IPS DF 6.9 (cell line): ENCODE measurements around the gene PRR16.

Experiments used
- DNase-seq: peaks from one replicate; pipeline ENCODE4 v3.0.0-alpha.2; 2013; ENCODE audit warnings: low read depth, low spot score
- H3K27ac ChIP-seq: one replicate; pipeline ENCODE4 v1.5.1; 2013; ENCODE audit warnings: low read length, control low read depth
- H3K27me3 ChIP-seq: 2 replicates; pipeline ENCODE4 v1.6.1; 2013; ENCODE audit warnings: mild to moderate bottlenecking, low read length; ENCODE audit not compliant: control insufficient read depth, insufficient read depth
- H3K36me3 ChIP-seq: 2 replicates; pipeline ENCODE4 v1.6.1; 2013; ENCODE audit warnings: low read length; ENCODE audit not compliant: control insufficient read depth, insufficient read depth
- H3K4me1 ChIP-seq: 2 replicates; pipeline ENCODE4 v1.6.1; 2013; ENCODE audit warnings: low read length; ENCODE audit not compliant: control insufficient read depth, insufficient read depth
- H3K4me3 ChIP-seq: 2 replicates; pipeline ENCODE4 v1.5.1; 2013; ENCODE audit warnings: mild to moderate bottlenecking, low read length
- H3K9me3 ChIP-seq: 2 replicates; pipeline ENCODE4 v1.6.1; 2013; ENCODE audit warnings: low read length, inconsistent platforms; ENCODE audit not compliant: control insufficient read depth, insufficient read depth
- WGBS: extraction: QIAGEN DNeasy Blood & Tissue Kit; methylation state at CpG from one replicate; pipeline ENCODE4 v1.1.7; 2013; ENCODE audit warnings: mixed read lengths, missing lambda C conversion rate; ENCODE audit not compliant: insufficient read length, insufficient coverage; 5-methylcytosine and 5-hydroxymethylcytosine counted together

The PRR16 gene

DNA sequence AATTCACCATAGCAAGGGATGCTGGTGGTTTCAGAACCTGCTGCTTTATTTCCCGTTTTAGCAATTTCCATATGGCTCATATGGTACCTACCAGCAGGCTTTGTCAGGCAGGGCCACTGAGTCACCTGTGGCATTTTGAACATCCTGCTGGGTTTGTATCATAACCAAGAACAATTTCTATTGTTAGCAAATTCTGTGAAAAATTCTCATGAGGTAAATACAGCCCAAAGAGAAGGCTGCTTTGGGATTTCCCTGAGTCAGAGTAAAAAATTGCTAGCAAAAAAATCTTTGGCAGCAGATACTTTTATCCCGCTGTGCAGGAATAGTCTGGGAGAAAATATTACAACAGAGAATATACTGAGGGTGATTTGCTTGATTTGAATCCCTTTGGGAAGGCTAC, 52.7 kb downstream of the PRR16 start:
- no peak overlapping the region for H3K27ac ChIP-seq
- no CpG with 5 or more reads among the region's 2 CpGs for WGBS
- no peak for DNase-seq

DNA sequence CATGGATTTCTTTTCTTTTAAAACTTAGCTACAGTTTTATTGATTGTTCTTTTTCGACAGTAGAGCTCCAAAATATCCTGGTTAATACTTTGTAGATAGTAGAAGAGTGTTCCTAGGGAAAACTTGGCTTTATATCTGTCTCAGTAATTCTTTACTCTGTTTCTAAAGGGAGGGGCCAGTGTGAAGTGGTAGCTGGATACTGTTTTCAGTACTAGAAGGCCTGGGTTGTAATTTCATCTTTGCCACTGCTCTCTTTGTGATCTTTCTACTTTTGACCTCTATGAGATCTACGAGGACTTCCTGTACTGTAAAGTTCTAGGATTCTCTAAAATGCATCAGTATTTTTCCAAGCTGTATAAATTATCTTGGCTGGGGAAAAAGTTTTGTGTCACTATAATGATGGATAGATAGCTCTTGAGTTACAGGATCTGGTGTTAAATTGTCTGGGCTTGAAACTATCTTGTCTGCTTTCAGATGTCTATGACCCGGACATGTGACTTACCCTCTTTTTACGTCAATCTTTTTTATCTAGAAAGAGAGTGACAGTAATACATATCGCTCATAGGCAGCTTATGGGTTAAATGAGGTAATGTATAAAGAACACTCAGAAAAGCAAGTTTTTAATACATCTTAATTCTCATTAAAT, 53.6 kb downstream of the PRR16 start:
- H3K36me3 ChIP-seq = no peaks in the 10 kb centered on the region
- peaks cover 1% of the 10 kb centered on the region; the same call in 1 of the 2 replicates for H3K4me1 ChIP-seq
- no peak overlapping the region for H3K4me3 ChIP-seq
- WGBS = no CpG with 5 or more reads among the region's 5 CpGs
- H3K27ac ChIP-seq = no peak overlapping the region
- no peak for DNase-seq
- no peaks in the 10 kb centered on the region for H3K27me3 ChIP-seq
- no peaks in the 10 kb centered on the region for H3K9me3 ChIP-seq

More for the DNA sequence above, 52.7 kb downstream of the PRR16 start:
- Histone ChIP-seq H3K4me3 (no peak overlapping the region), H3K36me3 (no peaks in the 10 kb centered on the region), H3K4me1 (peaks cover 5% of the 10 kb centered on the region; the same call in 1 of the 2 replicates), H3K27me3 (no peaks in the 10 kb centered on the region), H3K9me3 (no peaks in the 10 kb centered on the region)

DNA sequence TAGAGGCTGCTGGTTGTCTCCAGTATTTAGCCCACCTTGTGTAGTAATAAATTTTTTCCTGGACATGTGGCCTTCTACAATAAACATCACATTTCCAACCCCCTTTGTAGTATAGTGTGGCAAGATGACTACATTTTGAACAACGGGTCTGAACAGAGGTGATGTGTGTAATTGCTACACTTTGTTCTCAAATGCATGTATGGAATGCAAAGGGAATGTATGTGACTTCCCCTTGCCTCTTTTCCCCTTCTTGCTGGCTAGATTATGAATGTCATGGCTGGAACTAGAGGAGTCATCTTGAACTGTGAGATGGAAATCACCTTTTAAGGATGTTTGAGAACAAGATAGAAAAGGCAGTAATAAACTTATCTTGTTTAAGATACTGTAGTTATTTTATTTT, 54.5 kb downstream of the PRR16 start:
- no peaks in the 10 kb centered on the region for H3K27me3 ChIP-seq
- H3K27ac ChIP-seq = no peak overlapping the region
- H3K9me3 ChIP-seq = no peaks in the 10 kb centered on the region
- H3K36me3 ChIP-seq = no peaks in the 10 kb centered on the region
- no peak overlapping the region for H3K4me3 ChIP-seq
- peaks cover 1% of the 10 kb centered on the region; the same call in 1 of the 2 replicates for H3K4me1 ChIP-seq
- WGBS = no CpG with 5 or more reads among the region's 1 CpG
- DNase-seq = no peak

DNA sequence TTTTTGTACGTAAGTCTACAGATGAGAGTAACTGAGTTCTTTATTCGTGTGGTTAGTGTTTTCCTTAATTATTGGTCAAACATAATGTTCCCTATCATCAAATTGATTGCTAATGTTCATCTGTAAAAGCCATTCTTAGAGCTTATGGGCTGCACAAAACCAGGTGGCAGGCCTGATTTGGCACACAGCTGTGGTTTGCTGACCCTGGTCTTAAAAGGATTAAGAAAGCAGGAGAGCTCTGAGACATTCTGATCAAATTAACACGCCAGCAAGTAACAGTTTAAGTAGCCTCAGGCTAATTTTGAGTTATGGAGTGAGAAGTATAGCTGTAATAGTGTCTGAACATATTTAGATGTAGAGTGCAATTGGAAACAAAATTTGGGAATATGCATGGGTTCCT, 63.2 kb downstream of the PRR16 start:
- no peak overlapping the region for H3K4me3 ChIP-seq
- H3K4me1 ChIP-seq = no peaks in the 10 kb centered on the region
- no peak for DNase-seq
- H3K36me3 ChIP-seq = no peaks in the 10 kb centered on the region
- H3K27me3 ChIP-seq = no peaks in the 10 kb centered on the region
- no peak overlapping the region for H3K27ac ChIP-seq
- no peaks in the 10 kb centered on the region for H3K9me3 ChIP-seq
- WGBS = no CpG with 5 or more reads among the region's 3 CpGs

DNA sequence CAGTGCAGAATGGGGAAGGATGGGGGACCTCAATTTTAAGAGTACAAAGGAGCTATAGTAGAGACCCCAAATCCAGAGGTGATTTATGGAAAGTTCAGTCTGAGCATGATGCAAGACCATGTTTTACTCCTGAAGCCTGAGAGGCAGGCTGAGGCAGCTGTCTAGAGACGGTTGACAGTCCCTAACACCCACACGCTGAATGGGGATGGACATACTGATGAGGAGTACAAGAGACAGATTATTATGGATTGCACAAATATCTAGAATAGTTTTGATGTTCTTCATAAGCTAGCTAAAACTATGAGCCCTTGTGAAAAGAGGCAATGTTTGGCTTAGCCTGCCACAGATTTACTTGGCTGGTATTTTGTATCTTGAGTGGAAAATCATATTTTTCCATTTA, 64.5 kb downstream of the PRR16 start:
- Histone ChIP-seq H3K27ac (no peak overlapping the region), H3K4me3 (no peak overlapping the region), H3K4me1 (no peaks in the 10 kb centered on the region), H3K9me3 (no peaks in the 10 kb centered on the region), H3K27me3 (no peaks in the 10 kb centered on the region), H3K36me3 (no peaks in the 10 kb centered on the region)
- no CpG with 5 or more reads among the region's 2 CpGs for WGBS
- DNase-seq = no peak

DNA sequence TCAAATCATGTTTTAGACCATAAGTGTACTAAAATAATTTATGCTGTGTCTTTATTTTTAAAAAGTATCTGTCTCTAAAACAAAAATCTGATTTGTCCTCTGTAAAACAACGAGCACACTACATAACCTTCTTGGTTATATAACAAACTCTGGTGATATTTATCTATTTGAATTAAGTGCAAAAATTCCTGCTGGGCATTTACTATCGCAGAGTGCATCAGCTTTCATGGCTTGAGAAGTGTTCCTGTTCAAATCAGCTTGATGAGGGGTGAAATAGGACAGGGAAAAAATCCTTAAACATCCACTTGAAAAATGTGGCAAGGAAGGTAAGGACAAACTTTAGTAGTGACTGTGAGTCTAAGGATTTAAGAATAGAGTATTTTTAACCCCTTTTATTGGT, 65.3 kb downstream of the PRR16 start:
- Histone ChIP-seq H3K4me3 (no peak overlapping the region), H3K27ac (no peak overlapping the region), H3K27me3 (no peaks in the 10 kb centered on the region), H3K4me1 (no peaks in the 10 kb centered on the region), H3K36me3 (no peaks in the 10 kb centered on the region), H3K9me3 (no peaks in the 10 kb centered on the region)
- WGBS = no CpG with 5 or more reads among the region's 2 CpGs
- DNase-seq = no peak

DNA sequence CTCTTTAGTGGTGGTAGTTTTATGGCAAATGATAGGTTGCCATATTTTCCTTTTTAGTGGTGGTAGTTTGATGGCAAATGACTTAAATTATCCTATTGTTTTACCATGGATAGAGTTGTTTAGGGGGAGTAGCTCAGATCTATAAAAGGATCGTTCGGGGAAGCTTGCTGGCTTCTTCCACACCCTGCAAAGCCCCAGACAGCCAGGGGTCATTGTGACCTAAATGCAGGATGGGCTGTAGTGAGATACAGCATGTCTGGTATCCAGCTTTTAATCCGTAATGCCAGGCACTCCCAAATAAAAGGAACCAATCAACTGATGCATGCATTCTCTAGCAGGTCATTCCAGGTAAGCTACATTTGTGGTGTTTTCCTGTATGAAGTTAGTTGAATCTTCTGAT, 67.1 kb downstream of the PRR16 start:
- H3K4me1 ChIP-seq = no peaks in the 10 kb centered on the region
- no peaks in the 10 kb centered on the region for H3K36me3 ChIP-seq
- H3K27me3 ChIP-seq = no peaks in the 10 kb centered on the region
- H3K4me3 ChIP-seq = no peak overlapping the region
- no peaks in the 10 kb centered on the region; the same call in 1 of the 2 replicates for H3K9me3 ChIP-seq
- H3K27ac ChIP-seq = no peak overlapping the region
- DNase-seq = no peak
- no CpG with 5 or more reads among the region's 3 CpGs for WGBS

DNA sequence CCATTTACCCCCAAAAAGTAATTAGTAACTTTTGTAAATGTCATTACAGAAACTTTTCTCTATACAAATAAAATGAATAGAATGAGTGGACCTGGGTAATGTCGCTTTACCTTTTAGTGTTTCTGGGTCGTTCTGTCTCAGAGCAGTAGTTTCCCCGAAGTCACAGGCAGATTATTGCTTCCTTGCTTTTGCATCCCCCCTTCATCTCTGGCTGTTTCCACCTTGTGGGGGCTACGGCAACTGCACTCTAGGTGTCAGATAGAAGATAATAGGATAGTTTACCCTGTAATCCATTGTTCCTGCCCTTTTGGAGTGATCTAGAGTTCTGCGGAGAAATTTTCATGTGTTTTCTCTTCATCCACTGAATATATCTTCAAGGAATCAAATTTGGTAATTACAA, 68.7 kb downstream of the PRR16 start:
- no peaks in the 10 kb centered on the region for H3K4me1 ChIP-seq
- H3K27ac ChIP-seq = no peak overlapping the region
- WGBS = no CpG with 5 or more reads among the region's 5 CpGs
- H3K4me3 ChIP-seq = no peak overlapping the region
- H3K27me3 ChIP-seq = no peaks in the 10 kb centered on the region
- no peaks in the 10 kb centered on the region; the same call in 1 of the 2 replicates for H3K9me3 ChIP-seq
- peak; percentile 43 for DNase-seq
- no peaks in the 10 kb centered on the region for H3K36me3 ChIP-seq

DNA sequence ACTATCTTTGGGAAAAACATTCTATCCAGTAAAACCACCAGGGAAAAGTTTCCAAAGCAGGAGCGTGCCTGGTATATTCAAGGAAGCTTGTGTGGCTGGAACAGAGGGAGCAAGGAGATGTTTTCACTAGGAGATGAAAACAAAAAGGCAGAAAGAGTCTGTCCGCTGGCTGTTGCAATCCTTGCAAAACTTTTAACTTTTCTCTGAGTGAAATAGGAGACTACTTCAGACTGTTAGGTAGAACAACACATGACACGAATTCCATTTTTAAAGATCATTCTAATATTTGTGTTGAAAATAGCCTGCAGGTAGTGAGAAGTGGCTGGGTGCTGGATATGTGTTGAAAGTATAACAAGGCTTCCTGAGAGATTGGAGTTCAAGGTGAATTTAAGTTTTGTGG, 69.5 kb downstream of the PRR16 start:
- H3K9me3 ChIP-seq = no peaks in the 10 kb centered on the region; the same call in 1 of the 2 replicates
- H3K4me1 ChIP-seq = no peaks in the 10 kb centered on the region
- no peak for DNase-seq
- no peak overlapping the region for H3K4me3 ChIP-seq
- no CpG with 5 or more reads among the region's 3 CpGs for WGBS
- H3K27me3 ChIP-seq = no peaks in the 10 kb centered on the region
- H3K36me3 ChIP-seq = no peaks in the 10 kb centered on the region
- no peak overlapping the region for H3K27ac ChIP-seq

DNA sequence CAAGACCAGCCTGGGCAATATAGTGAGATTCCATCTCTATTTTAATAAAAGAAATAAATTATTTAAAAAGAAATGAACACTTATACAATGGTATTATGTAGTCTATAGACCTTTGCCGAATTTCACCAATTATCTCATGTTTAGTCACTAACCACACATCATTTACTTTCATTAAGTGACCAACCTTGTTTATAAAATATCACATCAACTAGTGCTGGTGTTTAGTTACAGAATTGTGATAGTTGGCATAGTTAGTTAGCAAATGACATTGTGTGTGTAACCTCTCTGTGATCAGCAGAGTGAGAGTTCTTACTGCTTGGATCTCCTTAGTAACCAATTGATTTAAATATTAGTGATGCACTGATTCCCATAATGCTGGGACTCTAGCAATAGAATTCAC, 71.8 kb downstream of the PRR16 start:
- no peaks in the 10 kb centered on the region for H3K27me3 ChIP-seq
- H3K4me1 ChIP-seq = no peaks in the 10 kb centered on the region
- no peak overlapping the region for H3K27ac ChIP-seq
- no peaks in the 10 kb centered on the region for H3K36me3 ChIP-seq
- no peak overlapping the region for H3K4me3 ChIP-seq
- WGBS = no CpG with 5 or more reads among the region's 1 CpG
- no peak for DNase-seq
- no peaks in the 10 kb centered on the region; the same call in 1 of the 2 replicates for H3K9me3 ChIP-seq

DNA sequence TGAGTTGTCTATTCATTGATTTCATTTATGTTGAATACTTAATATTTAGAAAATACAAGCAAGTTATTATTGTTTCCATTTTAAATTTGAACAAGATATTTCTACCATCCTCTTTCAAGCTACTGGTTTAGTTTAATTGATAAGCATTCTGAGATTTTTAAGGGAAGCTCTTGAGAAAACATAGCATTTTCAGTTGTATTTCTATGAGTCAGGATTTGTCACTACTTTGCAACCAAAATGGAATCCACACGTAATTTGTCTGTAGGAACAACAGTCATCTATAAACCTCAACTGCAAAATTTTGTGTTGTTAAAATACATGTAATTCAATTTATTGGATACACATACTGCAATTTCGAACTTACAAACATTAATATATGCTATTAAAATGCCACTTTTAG, 74.0 kb downstream of the PRR16 start:
- H3K4me1 ChIP-seq = no peaks in the 10 kb centered on the region
- no peaks in the 10 kb centered on the region for H3K36me3 ChIP-seq
- no CpG with 5 or more reads among the region's 2 CpGs for WGBS
- no peaks in the 10 kb centered on the region for H3K27me3 ChIP-seq
- H3K4me3 ChIP-seq = no peak overlapping the region
- DNase-seq = no peak
- H3K27ac ChIP-seq = no peak overlapping the region
- no peaks in the 10 kb centered on the region; the same call in 1 of the 2 replicates for H3K9me3 ChIP-seq
